DND-41 (cell line): Measurements from ENCODE around the gene CTRB2.

Experiments used
- ATAC-seq: fragments of 200-7000 bp; cut with Tn5 transposase; 3 replicates; pipeline ENCODE4 v1.9.1; 2021; ENCODE audit warnings: low read depth; ENCODE audit not compliant: insufficient read depth
- DNase-seq: peaks from one replicate; pipeline ENCODE4 v3.0.0-alpha.2; 2020
- H2AFZ ChIP-seq: 2 replicates; pipeline ENCODE4 v1.6.0; 2012; ENCODE audit warnings: low read depth, low read length
- H3K27ac ChIP-seq: 2 replicates; pipeline ENCODE4 v1.5.1; 2012; ENCODE audit warnings: low read length, inconsistent platforms
- H3K27me3 ChIP-seq: fragments of 200-600 bp; sonication (generic); 2 replicates; pipeline ENCODE4 v1.6.0; 2012; ENCODE audit warnings: low read length, mild to moderate bottlenecking, inconsistent platforms; ENCODE audit not compliant: insufficient read depth, poor library complexity
- H3K36me3 ChIP-seq: 2 replicates; pipeline ENCODE4 v1.5.1; 2012; ENCODE audit warnings: low read length, inconsistent platforms; ENCODE audit not compliant: insufficient read depth
- H3K4me1 ChIP-seq: 2 replicates; pipeline ENCODE4 v1.5.1; 2012; ENCODE audit warnings: mild to moderate bottlenecking, low read length; ENCODE audit not compliant: insufficient read depth
- H3K4me2 ChIP-seq: 2 replicates; pipeline ENCODE4 v1.6.0; 2012; ENCODE audit warnings: mild to moderate bottlenecking, moderate library complexity, low read length, inconsistent platforms; ENCODE audit not compliant: insufficient read depth
- H3K4me3 ChIP-seq, 2 experiments: fragments of 200-600 bp in 1 of 2; shearing (Covaris generic) in 1 of 2; 2 replicates each; pipeline ENCODE4 v1.5.1; 2012 to 2016; ENCODE audit warnings: inconsistent platforms in 2 of 2, low read length in 2 of 2, mild to moderate bottlenecking in 2 of 2, low read depth in 1 of 2, moderate library complexity in 1 of 2
- H3K79me2 ChIP-seq: 2 replicates; pipeline ENCODE4 v1.6.0; 2012; ENCODE audit warnings: low read length, inconsistent platforms; ENCODE audit not compliant: insufficient read depth
- H3K9ac ChIP-seq: 2 replicates; pipeline ENCODE4 v1.6.0; 2012; ENCODE audit warnings: low read depth, mild to moderate bottlenecking, inconsistent platforms, low read length, moderate library complexity
- H3K9me3 ChIP-seq: 2 replicates; pipeline ENCODE4 v1.5.1; 2012; ENCODE audit warnings: low read length, moderate library complexity, mild to moderate bottlenecking, inconsistent platforms; ENCODE audit not compliant: insufficient read depth, severe bottlenecking
- H4K20me1 ChIP-seq: 2 replicates; pipeline ENCODE4 v1.6.0; 2012; ENCODE audit warnings: low read length; ENCODE audit not compliant: insufficient read depth
- CTCF ChIP-seq: IDR thresholded peaks from 2 replicates; pipeline ENCODE4 v1.5.1; 2012; ENCODE audit warnings: borderline replicate concordance, low read length, moderate library complexity, mild to moderate bottlenecking; ENCODE audit not compliant: poor library complexity, severe bottlenecking; ENCODE audit errors: extremely low read depth
- EZH2 ChIP-seq: IDR thresholded peaks from 3 replicates; pipeline ENCODE4 v1.6.1; 2012; ENCODE audit warnings: borderline replicate concordance, low read depth, mild to moderate bottlenecking, moderate library complexity, low read length, inconsistent platforms; ENCODE audit not compliant: severe bottlenecking

The CTRB2 gene

GRCh38 chr16:75233611-75233938 is 26.6 kb upstream of the CTRB2 start:
- Histone ChIP-seq H3K9me3 (no peaks in the 10 kb centered on the region), H2AFZ (no peak overlapping the region; the same call in 1 of the 2 replicates), H3K36me3 (no peaks in the 10 kb centered on the region), H3K9ac (peak overlapping the region; percentile 14; the same call in 1 of the 2 replicates), H3K4me1 (peaks cover 6% of the 10 kb centered on the region), H3K4me3 (no peak overlapping the region), H3K4me2 (peak overlapping the region; percentile 48; the same call in 1 of the 2 replicates), H3K27me3 (no peaks in the 10 kb centered on the region), H4K20me1 (peaks cover 8% of the 10 kb centered on the region; the same call in 1 of the 2 replicates), H3K79me2 (no peaks in the 10 kb centered on the region), H3K27ac (no peak overlapping the region)
- ATAC-seq (no peak), DNase-seq (no peak)
- TF ChIP-seq EZH2 (no peak), CTCF (no peak)

GRCh38 chr16:75231570-75231969 is 24.6 kb upstream of the CTRB2 start:
- H3K4me2 ChIP-seq, result no peak overlapping the region
- peaks cover 9% of the 10 kb centered on the region; the same call in 1 of the 2 replicates for H4K20me1 ChIP-seq
- H3K27ac ChIP-seq, result no peak overlapping the region
- no peaks in the 10 kb centered on the region for H3K9me3 ChIP-seq
- no peak overlapping the region for H3K9ac ChIP-seq
- ATAC-seq (no peak), DNase-seq (no peak)
- H3K27me3 ChIP-seq, result no peaks in the 10 kb centered on the region
- TF ChIP-seq CTCF, result no peak
- TF ChIP-seq EZH2, result no peak
- peaks cover 6% of the 10 kb centered on the region for H3K4me1 ChIP-seq
- H2AFZ ChIP-seq, result no peak overlapping the region
- H3K79me2 ChIP-seq, result no peaks in the 10 kb centered on the region
- no peak overlapping the region for H3K4me3 ChIP-seq
- H3K36me3 ChIP-seq, result no peaks in the 10 kb centered on the region

- ATAC-seq, result no peak
- H3K27ac ChIP-seq, result no peak overlapping the region
These were observed 23.6 kb upstream of the CTRB2 start for GRCh38 chr16:75230471-75231110.

More at GRCh38 chr16:75230471-75231110, 23.6 kb upstream of the CTRB2 start:
- no peak overlapping the region; the same call in 1 of the 2 replicates for H2AFZ ChIP-seq
- no peak overlapping the region for H3K9ac ChIP-seq
- H3K9me3 ChIP-seq, result no peaks in the 10 kb centered on the region
- no peaks in the 10 kb centered on the region for H3K79me2 ChIP-seq
- H3K27me3 ChIP-seq, result no peaks in the 10 kb centered on the region
- H3K36me3 ChIP-seq, result no peaks in the 10 kb centered on the region
- H4K20me1 ChIP-seq, result peaks cover 11% of the 10 kb centered on the region; the same call in 1 of the 2 replicates
- H3K4me1 ChIP-seq, result peaks cover 6% of the 10 kb centered on the region
- no peak for TF ChIP-seq CTCF
- H3K4me2 ChIP-seq, result no peak overlapping the region
- DNase-seq, result no peak
- no peak overlapping the region for H3K4me3 ChIP-seq
